Esophagus squamous epithelium (tissue), 5 donors: ENCODE measurements around the gene ERCC8. TPM values are rescaled to one million over a fixed set of nuclear protein-coding genes. Genes with fewer than 3 reads are reported as not detected.
A peak's percentile ranks its signal among the peaks of the same experiment; 100 is the strongest.

Experiments
- DNase-seq: peaks from one replicate; lab custom pipeline; 2025; lab: John Stamatoyannopoulos, UW
- H3K27ac ChIP-seq, 4 donors: fragments of 200-600 bp; sonication (generic); one replicate each; pipeline ENCODE4 v1.5.1; 2016 to 2019; ENCODE audit warnings: mild to moderate bottlenecking in 1 of 4
- H3K27me3 ChIP-seq, 4 donors: fragments of 200-600 bp; sonication (generic); 1 replicate in 3 of 4; 2 replicates in 1 of 4; pipeline versions ENCODE4 v1.5.1 to v1.6.0; 2017 to 2021; ENCODE audit warnings: antibody characterized with exemption in 1 of 4
- H3K36me3 ChIP-seq, 3 donors: fragments of 200-600 bp; sonication (generic); one replicate each; pipeline ENCODE4 v1.5.1; 2016 to 2019
- H3K4me1 ChIP-seq, 3 donors: fragments of 200-600 bp; sonication (generic); one replicate each; pipeline ENCODE4 v1.5.1; 2017 to 2019
- H3K4me3 ChIP-seq, 4 donors: fragments of 200-600 bp; sonication (generic); 1 replicate in 3 of 4; 2 replicates in 1 of 4; pipeline ENCODE4 v1.5.1; 2016 to 2019; ENCODE audit warnings: mild to moderate bottlenecking in 2 of 4, moderate library complexity in 1 of 4
- H3K9me3 ChIP-seq, 3 donors: fragments of 200-600 bp; sonication (generic); one replicate each; pipeline ENCODE4 v1.5.1; 2016 to 2019
- CTCF ChIP-seq, 6 experiments: fragments of 450-650 bp in 4 of 6; fragments of 200-600 bp in 2 of 6; sonication (generic) in 2 of 6; IDR thresholded peaks; one replicate each; pipeline ENCODE4 v1.5.1; 2016 to 2019; ENCODE audit warnings: antibody characterized with exemption in 6 of 6, mild to moderate bottlenecking in 4 of 6, moderate library complexity in 4 of 6
- POLR2A ChIP-seq, 4 donors: fragments of 450-650 bp; IDR thresholded peaks; one replicate each; pipeline ENCODE4 v1.6.1; 2017; ENCODE audit warnings: antibody characterized with exemption in 4 of 4, mild to moderate bottlenecking in 4 of 4, moderate library complexity in 3 of 4
- WGBS, 2 donors: methylation state at CpG; one replicate each; pipeline ENCODE4 v1.1.5; 2018; 5-methylcytosine and 5-hydroxymethylcytosine counted together
- intact Hi-C: fragments of 100-400 bp; cut with DNase I; formaldehyde crosslinking; loops from one replicate; pipeline ENCODE4 v1.15.0; 2022
- total RNA-seq, 4 donors: library from RNA; depleted of rRNA; stranded (reverse); fragments of >200 nt; gene quantifications; one replicate each; pipeline ENCODE4 v1.1.0, GENCODE V29; 2016
- donor health status: DM: yes; HTN: yes; CAD: no.

The ERCC8 gene
- total RNA-seq, 4 donors from 2014 or later, result 4.9 to 17.1 (median 12.0) TPM

- H3K27me3 ChIP-seq, result peaks cover 0 to 43% (median 0%) of the 10 kb centered on the region in 4 donors
- peak overlapping the region; percentile 55 to 85 (median 68) for H3K4me3 ChIP-seq
- peak overlapping the region; percentile 47 to 79 (median 72) for H3K27ac ChIP-seq
- no peak for TF ChIP-seq CTCF (IDR thresholded peaks at IDR 0.05)
- TF ChIP-seq POLR2A (IDR thresholded peaks at IDR 0.05), result no peak
- no peaks in the 10 kb centered on the region for H3K36me3 ChIP-seq
- H3K4me1 ChIP-seq, result peaks cover 10 to 23% (median 12%) of the 10 kb centered on the region in 3 donors
- DNase-seq, result no peak
- H3K9me3 ChIP-seq, result no peaks in the 10 kb centered on the region
- intact Hi-C loops, result no loop called here
- 0% methylated on average over 5 to 8 of the region's 49 CpGs for WGBS, 2 donors
Measured at GRCh38 chr5:60843386-60843935, 101.4 kb downstream of the ERCC8 start.

GRCh38 chr5:60842871-60843385, 101.9 kb downstream of the ERCC8 start:
- Histone ChIP-seq H3K27ac (peak overlapping the region in 3 of 4 donors; percentile 24 to 79 (median 72)), H3K4me1 (peaks cover 10 to 23% (median 12%) of the 10 kb centered on the region in 3 donors), H3K9me3 (no peaks in the 10 kb centered on the region), H3K27me3 (peaks cover 0 to 43% (median 0%) of the 10 kb centered on the region in 4 donors), H3K36me3 (no peaks in the 10 kb centered on the region), H3K4me3 (peak overlapping the region; percentile 55 to 85 (median 68))
- intact Hi-C loops, result no loop called here
- whole genome bisulfite sequencing, 2 donors, result 19 to 20% methylated on average over 24 to 26 of the region's 26 CpGs
- TF ChIP-seq CTCF (IDR thresholded peaks at IDR 0.05) (no peak), POLR2A (IDR thresholded peaks at IDR 0.05) (no peak)
- no peak for DNase-seq

GRCh38 chr5:60841361-60841760, 103.5 kb downstream of the ERCC8 start:
- peaks cover 10 to 23% (median 12%) of the 10 kb centered on the region in 3 donors for H3K4me1 ChIP-seq
- H3K36me3 ChIP-seq, result no peaks in the 10 kb centered on the region
- WGBS, 2 donors, result 69 to 78% methylated on average over 2 of the region's 2 CpGs
- intact Hi-C loops, result no loop called here
- no peak for TF ChIP-seq CTCF (IDR thresholded peaks at IDR 0.05)
- no peak for TF ChIP-seq POLR2A (IDR thresholded peaks at IDR 0.05)
- no peaks in the 10 kb centered on the region for H3K9me3 ChIP-seq
- H3K27me3 ChIP-seq, result peaks cover 0 to 43% (median 0%) of the 10 kb centered on the region in 4 donors
- H3K4me3 ChIP-seq, result no peak overlapping the region
- H3K27ac ChIP-seq, result no peak overlapping the region
- DNase-seq, result no peak

- intact Hi-C loops, result no loop called here
Measured at GRCh38 chr5:60836131-60836530, 108.7 kb downstream of the ERCC8 start.

More at GRCh38 chr5:60836131-60836530, 108.7 kb downstream of the ERCC8 start:
- H3K27me3 ChIP-seq, result peaks cover 0 to 5% (median 0%) of the 10 kb centered on the region in 4 donors
- 39 to 61% methylated on average over 3 of the region's 3 CpGs for WGBS, 2 donors
- no peak for TF ChIP-seq CTCF (IDR thresholded peaks at IDR 0.05)
- no peak for TF ChIP-seq POLR2A (IDR thresholded peaks at IDR 0.05)
- no peaks in the 10 kb centered on the region for H3K9me3 ChIP-seq
- no peak for DNase-seq
- no peak overlapping the region for H3K27ac ChIP-seq
- H3K36me3 ChIP-seq, result no peaks in the 10 kb centered on the region
- no peak overlapping the region for H3K4me3 ChIP-seq
- no peaks in the 10 kb centered on the region for H3K4me1 ChIP-seq
